Right lobe of liver (tissue), 6 donors: Measurements from ENCODE around the gene RBM44. TPM values are rescaled to one million over a fixed set of nuclear protein-coding genes. Genes with fewer than 3 reads are reported as not detected.
"Not testable (repeated sequence)": the region's sequence is repeated elsewhere in the genome, so short reads cannot be mapped to it uniquely, and the experiment has no call there.

Source experiments
- ATAC-seq, 4 donors: fragments of 200-7000 bp; cut with Tn5 transposase; one replicate each; pipeline ENCODE4 v1.9.1; 2020; ENCODE audit warnings: mild to moderate bottlenecking in 4 of 4, moderate library complexity in 4 of 4
- DNase-seq, 3 donors: peaks; one replicate each; pipeline ENCODE4 v3.0.0-alpha.2; 2020
- H3K27ac ChIP-seq, 3 donors: fragments of 200-600 bp; one replicate each; pipeline ENCODE4 v1.8.0; 2022
- H3K27me3 ChIP-seq, 2 donors: fragments of 200-600 bp; one replicate each; pipeline ENCODE4 v1.8.0; 2022
- H3K36me3 ChIP-seq, 4 donors: fragments of 200-600 bp; sonication (generic) in 1 of 4; one replicate each; pipeline versions ENCODE4 v1.5.1 to v1.8.0; 2017 to 2022; ENCODE audit warnings: control low read depth in 1 of 4
- H3K4me1 ChIP-seq, 4 donors: fragments of 200-600 bp; sonication (generic) in 1 of 4; one replicate each; pipeline versions ENCODE4 v1.5.1 to v1.8.0; 2017 to 2022; ENCODE audit warnings: control low read depth in 1 of 4
- H3K4me3 ChIP-seq, 3 donors: fragments of 200-600 bp; one replicate each; pipeline ENCODE4 v1.8.0; 2022
- H3K9me3 ChIP-seq, 4 donors: fragments of 200-600 bp; sonication (generic) in 1 of 4; one replicate each; pipeline versions ENCODE4 v1.5.1 to v1.8.0; 2017 to 2022; ENCODE audit warnings: control low read depth in 1 of 4
- POLR2A ChIP-seq: fragments of 450-650 bp; IDR thresholded peaks from one replicate; pipeline ENCODE4 v1.6.1; 2017; ENCODE audit warnings: antibody characterized with exemption, mild to moderate bottlenecking
- WGBS: methylation state at CpG from one replicate; pipeline ENCODE4 v1.1.6; 2018; ENCODE audit warnings: low coverage, low lambda C conversion rate; ENCODE audit not compliant: insufficient coverage; ENCODE audit errors: missing lambda C conversion rate; 5-methylcytosine and 5-hydroxymethylcytosine counted together
- intact Hi-C, 2 donors: fragments of 100-400 bp; cut with DNase I; formaldehyde crosslinking; loops; one replicate each; pipeline versions ENCODE4 v1.11.2 to v1.14.1; 2022
- total RNA-seq, 6 experiments: library from RNA; depleted of rRNA in 2 of 6; stranded (reverse); fragments of >200 nt in 2 of 6; fragmentation: NEBNext Ultra II Directional in 3 of 6; extraction: Animal tissue kit (Norgen Biotek cat#: 25700) in 3 of 6; gene quantifications; one replicate each; pipeline versions ENCODE4 v1.1.0 to v1.2.4, GENCODE V29; 2016 to 2023
- TF ChIP-seq, protein P1 (sequence below), 4 donors: fragments of 200-600 bp in 3 of 4; fragments of 450-650 bp in 1 of 4; IDR thresholded peaks; one replicate each; pipeline versions ENCODE4 v1.5.1 to v1.8.0; 2016 to 2022; ENCODE audit warnings: antibody characterized with exemption in 4 of 4, mild to moderate bottlenecking in 2 of 4
- donor health status: DM: no; HTN: yes; CAD: no.
- donor health status: DM: no; HTN: no; CAD: no.
- donor health status: DM: no; HTN: no; CAD: no.
- donor health status: DM: no; HTN: yes; CAD: no.
- donor health status: DM: no; HTN: yes; CAD: no.

RBM44 gene
- total RNA-seq, 6 experiments from 2014 or later, result 0.07 to 0.92 (median 0.20) TPM

DNA sequence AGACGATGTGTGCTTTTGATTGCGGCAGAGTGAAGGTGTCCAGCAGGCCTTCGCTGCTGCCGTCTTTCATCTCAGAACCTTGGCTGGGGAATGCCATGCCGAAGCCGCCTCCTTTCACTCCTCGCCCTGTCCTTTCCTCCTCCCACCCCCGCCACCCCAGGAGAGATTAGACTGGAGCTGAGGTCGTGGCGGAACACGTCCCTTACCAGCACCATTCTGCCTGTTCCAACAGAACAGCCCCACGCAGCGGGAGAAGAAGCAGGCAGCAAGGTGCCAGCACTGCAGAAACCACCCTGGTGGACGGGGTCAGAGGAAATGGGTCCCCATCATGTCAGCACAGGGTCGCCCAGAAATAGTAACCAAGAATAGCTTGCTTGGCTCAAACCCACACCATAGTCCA lies 24.8 kb upstream of the RBM44 start:
- TF ChIP-seq, protein P1, sequence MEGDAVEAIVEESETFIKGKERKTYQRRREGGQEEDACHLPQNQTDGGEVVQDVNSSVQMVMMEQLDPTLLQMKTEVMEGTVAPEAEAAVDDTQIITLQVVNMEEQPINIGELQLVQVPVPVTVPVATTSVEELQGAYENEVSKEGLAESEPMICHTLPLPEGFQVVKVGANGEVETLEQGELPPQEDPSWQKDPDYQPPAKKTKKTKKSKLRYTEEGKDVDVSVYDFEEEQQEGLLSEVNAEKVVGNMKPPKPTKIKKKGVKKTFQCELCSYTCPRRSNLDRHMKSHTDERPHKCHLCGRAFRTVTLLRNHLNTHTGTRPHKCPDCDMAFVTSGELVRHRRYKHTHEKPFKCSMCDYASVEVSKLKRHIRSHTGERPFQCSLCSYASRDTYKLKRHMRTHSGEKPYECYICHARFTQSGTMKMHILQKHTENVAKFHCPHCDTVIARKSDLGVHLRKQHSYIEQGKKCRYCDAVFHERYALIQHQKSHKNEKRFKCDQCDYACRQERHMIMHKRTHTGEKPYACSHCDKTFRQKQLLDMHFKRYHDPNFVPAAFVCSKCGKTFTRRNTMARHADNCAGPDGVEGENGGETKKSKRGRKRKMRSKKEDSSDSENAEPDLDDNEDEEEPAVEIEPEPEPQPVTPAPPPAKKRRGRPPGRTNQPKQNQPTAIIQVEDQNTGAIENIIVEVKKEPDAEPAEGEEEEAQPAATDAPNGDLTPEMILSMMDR (IDR thresholded peaks at IDR 0.05), result no peak
- TF ChIP-seq POLR2A, result no peak

DNA sequence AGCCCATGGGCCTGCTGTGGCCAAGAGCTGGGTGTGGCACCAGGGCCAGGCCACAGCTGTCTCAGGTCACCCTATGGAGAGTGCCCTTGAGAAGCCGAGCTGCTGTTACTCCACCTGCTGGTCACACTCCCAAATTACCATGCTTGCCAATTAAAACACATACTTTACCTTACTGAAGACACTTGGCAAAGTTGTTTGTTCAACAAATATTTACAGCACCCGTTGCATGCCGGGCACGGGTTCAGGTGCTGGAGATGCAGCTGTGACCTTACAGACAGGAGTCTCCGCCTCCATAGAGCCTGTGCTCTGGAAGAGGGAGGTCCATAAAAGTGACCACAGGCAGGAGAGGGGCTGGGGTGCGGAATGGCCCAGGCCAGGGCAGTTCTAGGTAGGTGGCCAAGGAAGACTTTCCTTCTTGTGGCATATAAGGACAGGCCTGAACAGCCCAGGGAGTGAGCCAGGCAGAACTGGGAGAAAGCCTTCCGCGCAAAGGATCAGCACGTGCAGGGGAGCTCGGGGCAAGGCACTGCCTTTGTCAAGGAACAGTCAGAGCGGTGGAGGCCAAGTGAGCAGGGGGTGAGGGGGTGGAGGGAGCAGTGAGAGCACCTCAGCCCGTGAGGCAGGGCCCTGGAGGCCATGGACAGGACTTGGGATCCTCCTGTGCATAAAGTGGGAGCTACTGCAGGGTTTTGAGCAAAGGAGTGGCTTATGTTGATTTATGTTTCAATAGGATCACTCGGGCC lies 23.6 kb upstream of the RBM44 start:
- Histone ChIP-seq H3K27ac (no peak overlapping the region), H3K4me1 (peaks cover 0 to 10% (median 2%) of the 10 kb centered on the region in 4 donors), H3K27me3 (no peaks in the 10 kb centered on the region), H3K4me3 (no peak overlapping the region), H3K9me3 (no peaks in the 10 kb centered on the region), H3K36me3 (peaks cover under 1 to 12% (median 5%) of the 10 kb centered on the region in 4 donors)
- WGBS, result 52% methylated on average over 10 of the region's 13 CpGs
- intact Hi-C loops, result no loop called here
- DNase-seq (peak; percentile 52 to 83 (median 76)), ATAC-seq (peak; percentile 95 to 97 (median 95))
- no peak for TF ChIP-seq POLR2A
- TF ChIP-seq, protein P1 (IDR thresholded peaks at IDR 0.05), result peak; percentile 70 to 77 (median 70)

More for the DNA sequence above, 24.8 kb upstream of the RBM44 start:
- Histone ChIP-seq H3K4me1 (peaks cover 0 to 10% (median 2%) of the 10 kb centered on the region in 4 donors), H3K36me3 (peaks cover 0 to 9% (median 2%) of the 10 kb centered on the region in 4 donors), H3K27ac (no peak overlapping the region), H3K9me3 (no peaks in the 10 kb centered on the region), H3K27me3 (no peaks in the 10 kb centered on the region), H3K4me3 (no peak overlapping the region)
- WGBS, result 93% methylated on average over 3 of the region's 15 CpGs
- no peak for ATAC-seq
- no peak for DNase-seq
- intact Hi-C loops, result no loop called here

DNA sequence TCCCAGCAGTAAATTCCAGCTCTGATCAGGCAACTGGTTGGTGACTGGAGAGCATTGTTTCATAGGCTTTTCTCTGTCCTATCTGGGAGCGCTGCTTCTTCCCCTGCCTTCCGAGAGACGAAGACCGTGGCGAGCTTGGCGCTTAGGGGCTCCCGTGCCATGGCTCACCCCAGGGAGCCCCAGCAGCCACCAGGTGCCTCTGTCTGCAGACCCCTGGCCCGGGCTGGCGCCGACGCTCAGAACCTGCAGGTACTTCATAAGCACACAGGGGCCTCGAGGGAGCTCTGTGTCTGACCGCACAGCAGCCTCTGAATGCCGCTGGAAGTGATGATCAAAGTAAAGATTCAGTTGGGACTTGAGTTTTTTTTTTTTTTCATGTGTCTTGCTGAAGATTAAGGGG lies 19.1 kb upstream of the RBM44 start:
- Histone ChIP-seq H3K36me3 (peaks cover 3 to 24% (median 11%) of the 10 kb centered on the region in 4 donors), H3K27me3 (no peaks in the 10 kb centered on the region), H3K4me3 (no peak overlapping the region), H3K4me1 (peaks cover 0 to 5% (median 2%) of the 10 kb centered on the region in 4 donors), H3K27ac (no peak overlapping the region), H3K9me3 (no peaks in the 10 kb centered on the region)
- no peak for ATAC-seq
- 100% methylated on average over 4 of the region's 14 CpGs for WGBS
- DNase-seq, result no peak
- TF ChIP-seq POLR2A, result no peak
- TF ChIP-seq, protein P1 (IDR thresholded peaks at IDR 0.05), result no peak
- intact Hi-C loops, result no loop called here

DNA sequence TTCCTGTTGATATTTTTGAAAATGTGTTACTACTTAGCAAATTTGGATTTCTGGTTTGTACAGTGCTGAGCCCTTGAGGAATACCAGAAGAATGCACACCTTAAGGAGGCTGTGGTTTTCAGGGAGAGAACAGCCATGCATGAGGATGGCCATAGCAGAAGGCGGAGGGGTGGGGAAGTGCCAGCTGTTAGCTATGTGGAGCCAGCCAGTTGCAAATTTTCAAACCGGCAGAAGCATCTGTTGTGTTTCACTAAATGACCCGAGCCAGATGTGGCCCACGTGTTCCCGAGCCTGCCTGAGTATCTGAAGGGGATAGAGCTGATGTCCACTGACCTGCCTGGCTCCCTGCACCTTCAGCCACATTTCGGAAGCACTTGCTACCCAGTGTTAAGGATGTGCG lies 16.4 kb upstream of the RBM44 start:
- Histone ChIP-seq H3K36me3 (peaks cover 3 to 24% (median 11%) of the 10 kb centered on the region in 4 donors), H3K27me3 (no peaks in the 10 kb centered on the region), H3K4me3 (no peak overlapping the region), H3K4me1 (no peaks in the 10 kb centered on the region), H3K27ac (no peak overlapping the region), H3K9me3 (no peaks in the 10 kb centered on the region)
- ATAC-seq (no peak), DNase-seq (no peak)
- 88% methylated on average over 1 of the region's 7 CpGs for WGBS
- TF ChIP-seq, protein P1 (IDR thresholded peaks at IDR 0.05), result no peak
- no peak for TF ChIP-seq POLR2A
- intact Hi-C loops, result no loop called here

DNA sequence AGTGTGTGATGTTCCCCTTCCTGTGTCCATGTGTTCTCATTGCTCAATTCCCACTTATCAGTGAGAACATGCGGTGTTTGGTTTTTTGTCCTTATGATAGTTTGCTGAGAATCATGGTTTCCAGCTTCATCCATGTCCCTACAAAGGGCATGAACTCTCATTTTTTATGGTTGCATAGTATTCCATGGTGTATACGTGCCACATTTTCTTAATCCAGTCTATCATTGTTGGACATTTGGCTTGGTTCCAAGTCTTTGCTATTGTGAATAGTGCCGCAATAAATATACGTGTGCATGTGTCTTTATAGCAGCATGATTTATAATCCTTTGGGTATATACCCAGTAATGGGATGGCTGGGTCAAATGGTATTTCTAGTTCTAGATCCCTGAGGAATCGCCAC lies 14.9 kb upstream of the RBM44 start:
- H3K4me1 ChIP-seq, ATAC-seq, DNase-seq, H3K9me3 ChIP-seq, H3K27ac ChIP-seq, H3K27me3 ChIP-seq, intact Hi-C loops, H3K4me3 ChIP-seq: not testable (repeated sequence)
- 61% methylated on average over 3 of the region's 5 CpGs for WGBS
- peaks cover 3 to 24% (median 11%) of the 10 kb centered on the region in 4 donors for H3K36me3 ChIP-seq
